Activated CD8-positive, alpha-beta memory T cell treated with anti-CD3 and anti-CD28 coated beads for 4 hours (primary cell): ENCODE data around the gene AQP12B.

Experiments
- DNase-seq, 2 donors: peaks; one replicate each; pipeline ENCODE4 v3.0.0-alpha.2; 2020; ENCODE audit warnings: low read depth in 2 of 2

The AQP12B gene

GRCh38 chr2:240717681-240718581 is 35.2 kb upstream of the AQP12B start:
- no peak for DNase-seq

DNA sequence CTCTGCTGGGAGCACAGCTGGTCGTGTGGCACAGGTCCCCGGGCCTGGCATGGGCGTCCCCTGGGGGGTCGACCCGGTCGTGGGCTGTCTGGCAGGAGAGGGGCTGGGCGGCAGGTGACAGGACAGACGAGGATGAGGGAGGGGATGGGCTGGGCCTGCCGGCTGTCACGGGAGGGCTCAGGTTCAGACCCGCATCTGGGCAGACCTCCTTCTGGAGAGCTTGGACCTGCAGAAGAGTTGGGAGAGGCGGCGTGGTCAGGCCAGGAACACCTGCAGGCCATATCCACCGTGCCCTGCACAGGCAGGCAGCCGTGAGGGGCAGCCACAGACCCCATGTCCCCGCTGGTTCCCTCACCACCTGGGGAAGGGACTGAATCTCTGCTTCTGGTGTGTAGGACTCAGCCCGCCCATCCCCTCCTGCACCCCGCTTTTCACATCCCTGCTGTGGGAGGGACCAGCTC is 34.5 kb upstream of the AQP12B start:
- no peak for DNase-seq

DNA sequence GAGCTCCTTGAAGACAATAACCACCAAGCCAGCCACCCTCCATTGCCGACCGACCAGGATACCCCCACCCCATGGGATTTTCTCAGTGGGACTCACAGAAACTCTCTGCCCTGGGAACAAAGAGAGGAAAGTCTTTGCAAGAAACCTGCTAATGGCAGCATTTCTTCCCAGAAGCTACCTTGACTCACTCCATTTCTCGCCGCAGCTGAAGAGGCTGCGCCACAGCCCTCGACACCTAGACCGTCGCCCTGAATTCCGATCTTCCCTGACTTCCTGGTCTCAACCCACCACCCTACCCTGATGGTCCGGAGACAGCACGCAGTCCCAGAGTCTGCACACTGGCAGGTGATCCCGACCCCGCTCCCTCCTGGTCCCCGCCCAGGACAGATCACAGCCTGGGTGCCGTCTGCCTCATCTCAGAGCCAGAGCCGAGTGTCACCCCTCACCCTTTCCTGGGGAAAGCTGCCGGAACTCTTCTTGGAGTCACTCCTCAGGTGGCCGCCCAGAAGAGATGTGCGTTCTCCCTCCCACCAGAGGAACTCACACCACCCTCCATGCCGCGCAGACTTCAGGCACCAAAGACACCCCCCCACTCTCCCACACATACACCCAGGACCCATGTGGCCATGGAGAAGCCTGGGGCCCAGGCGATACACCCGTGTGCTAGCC is 33.6 kb upstream of the AQP12B start:
- DNase-seq = no peak

GRCh38 chr2:240714747-240715725 is 32.4 kb upstream of the AQP12B start:
- DNase-seq = no peak

- DNase-seq = no peak
Measured at GRCh38 chr2:240713928-240714746, 31.5 kb upstream of the AQP12B start.

GRCh38 chr2:240713071-240713927 is 30.6 kb upstream of the AQP12B start:
- no peak for DNase-seq

GRCh38 chr2:240712121-240712520 is 29.4 kb upstream of the AQP12B start:
- no peak for DNase-seq

DNA sequence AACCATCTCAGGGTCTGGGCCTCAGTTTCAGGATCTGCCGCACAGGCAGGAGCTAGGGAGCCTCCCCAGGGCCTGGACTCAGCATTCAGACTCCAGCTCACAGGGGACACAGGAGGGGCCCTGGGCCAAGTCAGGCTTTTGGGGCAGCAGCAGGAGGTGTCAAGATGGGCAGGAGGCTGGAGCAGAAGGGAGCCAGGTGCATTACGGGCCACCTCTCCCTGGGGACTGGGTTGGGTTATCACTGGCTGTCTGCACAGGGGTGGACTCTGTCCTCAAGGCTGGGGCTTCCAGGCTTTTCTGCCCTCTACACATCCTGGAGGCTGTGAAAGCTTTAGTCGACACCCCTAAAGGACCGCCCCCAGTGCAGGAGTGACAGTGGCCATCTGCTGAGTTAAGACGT is 29.0 kb upstream of the AQP12B start:
- no peak for DNase-seq

DNA sequence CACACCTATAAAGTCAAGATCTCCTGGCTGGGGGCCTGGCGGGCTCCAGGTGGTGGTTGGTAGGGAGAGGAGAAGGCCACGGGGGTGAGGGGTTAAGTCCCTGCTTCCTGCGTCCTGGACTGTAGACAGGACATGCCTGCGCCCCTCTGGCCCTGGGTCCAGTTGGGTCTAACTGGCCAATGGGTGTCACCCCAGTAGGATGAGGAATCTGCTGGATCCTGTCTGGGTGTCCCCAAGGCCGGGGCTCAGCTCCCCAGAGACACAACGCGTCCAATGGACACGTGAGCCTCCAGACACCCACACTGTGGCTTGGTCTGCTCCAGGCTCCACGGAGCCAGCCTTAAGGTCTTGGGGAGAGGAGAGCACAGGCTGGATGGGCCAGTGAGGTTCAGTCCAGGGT is 28.6 kb upstream of the AQP12B start:
- DNase-seq = no peak

GRCh38 chr2:240708457-240708856 is 25.8 kb upstream of the AQP12B start:
- DNase-seq = no peak

DNA sequence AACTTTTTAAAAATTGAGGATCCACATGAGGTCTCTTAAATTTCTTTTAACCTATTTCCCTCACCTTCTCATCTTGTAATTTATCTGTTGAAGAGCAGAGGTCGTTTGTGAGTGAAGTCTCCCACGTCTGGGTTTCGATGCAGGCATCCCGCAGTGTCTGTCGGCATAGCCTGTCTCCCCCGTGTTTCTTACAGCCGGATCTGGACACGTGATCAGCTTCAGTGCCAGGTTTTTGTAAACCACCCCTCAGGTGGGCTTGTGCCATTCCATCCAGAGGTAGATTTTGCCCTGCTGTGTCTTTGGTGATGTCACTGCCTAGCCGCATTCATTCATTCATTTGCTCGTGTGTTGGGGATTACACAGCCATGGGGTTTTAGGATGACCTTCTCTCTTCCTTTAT is 25.1 kb upstream of the AQP12B start:
- DNase-seq = no peak

DNA sequence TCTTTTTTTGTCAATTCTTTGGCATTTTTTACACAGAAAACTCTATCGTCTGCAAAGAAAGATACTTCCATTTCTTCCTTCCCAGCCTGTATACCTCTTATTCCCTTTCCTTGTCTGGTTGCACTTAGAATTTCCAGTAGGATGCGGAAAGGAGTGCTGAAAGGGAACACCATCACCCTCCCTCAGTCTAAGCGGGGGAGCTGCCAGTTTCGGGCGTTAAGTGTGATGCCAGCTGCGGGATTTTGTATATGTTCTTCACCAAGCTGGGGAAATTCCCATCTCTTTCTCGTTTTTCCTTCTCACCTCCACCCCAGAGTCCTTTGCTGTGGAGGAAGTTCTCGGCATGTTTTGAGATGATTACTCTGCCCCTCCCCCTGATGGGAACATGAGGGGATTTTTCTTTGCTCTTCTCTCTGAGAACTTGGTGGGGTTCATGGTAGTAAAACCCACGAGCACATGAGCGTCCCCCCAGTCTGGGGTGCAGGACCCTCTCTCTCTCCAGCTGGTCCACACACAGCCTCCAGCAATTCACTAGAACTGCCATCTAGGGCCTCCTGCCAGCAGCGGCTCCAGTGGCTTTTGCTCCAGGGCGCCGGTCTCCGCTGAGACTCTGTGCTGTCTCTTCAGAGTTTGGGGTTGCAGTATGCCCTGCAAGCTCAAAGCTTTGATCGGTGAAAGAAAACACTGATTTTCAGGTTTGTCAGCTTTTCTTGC is 24.5 kb upstream of the AQP12B start:
- DNase-seq = no peak

- no peak for DNase-seq
Measured at GRCh38 chr2:240705204-240705791, 22.6 kb upstream of the AQP12B start.

- DNase-seq = no peak
Measured at GRCh38 chr2:240704651-240705050, 22.0 kb upstream of the AQP12B start.

- no peak for DNase-seq
Measured at GRCh38 chr2:240703417-240704341, 21.0 kb upstream of the AQP12B start.

DNA sequence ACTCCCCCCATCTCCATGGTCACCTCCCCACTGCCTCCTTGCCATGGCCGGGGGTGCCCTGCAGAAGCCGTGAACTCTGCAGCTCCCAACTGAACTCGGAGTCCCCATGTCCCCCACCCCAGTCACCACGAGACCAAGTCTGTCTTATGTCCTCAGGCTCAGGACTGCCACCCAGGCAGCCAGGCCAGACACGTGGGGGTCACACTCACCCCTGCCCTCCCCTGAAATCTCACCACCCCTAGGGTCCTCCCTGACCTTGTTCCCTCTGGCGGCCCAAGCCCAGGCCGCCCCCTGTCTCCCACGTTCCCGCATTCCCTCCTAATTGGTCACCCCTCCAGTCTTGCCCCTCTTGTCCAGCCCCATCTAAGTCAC is 19.9 kb upstream of the AQP12B start:
- no peak for DNase-seq

DNA sequence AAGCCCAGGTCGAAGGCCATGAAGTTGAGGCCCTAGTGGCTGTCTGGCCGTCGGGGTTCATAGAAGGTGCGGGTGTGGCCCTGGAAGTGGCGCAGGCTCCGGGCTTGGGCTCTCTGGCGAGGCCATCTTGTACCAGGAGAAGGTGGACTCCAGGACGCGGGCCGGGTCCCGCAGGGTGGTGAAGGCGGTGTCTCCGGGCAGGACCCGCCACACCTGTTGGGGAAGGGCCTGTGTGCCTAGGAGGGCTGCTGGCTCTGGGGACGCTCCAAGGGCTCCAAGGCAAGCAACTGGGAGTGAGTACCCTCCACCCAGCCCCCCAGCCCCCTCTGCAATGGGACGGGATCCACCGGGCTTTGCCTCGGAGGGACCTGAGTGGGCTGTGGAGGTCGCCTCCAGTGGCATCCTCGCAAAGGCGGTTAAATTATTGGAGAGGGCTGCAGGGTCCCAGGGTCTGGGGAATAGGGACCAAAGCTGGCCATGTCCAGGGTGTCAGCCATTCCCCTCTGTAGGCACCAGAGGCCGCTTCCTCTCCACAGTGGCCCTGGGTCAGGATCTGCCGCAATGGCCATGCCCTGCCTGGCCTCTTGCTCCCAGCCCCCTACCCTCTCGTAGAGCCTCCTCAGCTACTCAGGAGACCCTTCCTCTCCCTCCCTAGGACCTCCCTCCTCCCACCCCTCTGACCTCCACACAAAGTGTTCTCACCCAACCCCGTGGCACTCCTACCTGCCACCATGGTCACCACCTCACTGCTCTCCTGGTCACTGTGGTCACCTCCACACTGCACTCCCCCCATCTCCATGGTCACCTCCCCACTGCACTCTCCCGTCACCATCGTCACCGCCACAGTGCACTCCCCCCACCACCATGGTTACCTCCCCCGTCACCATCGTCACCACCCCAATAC is 19.3 kb upstream of the AQP12B start:
- DNase-seq = no peak
